Adipose tissue (tissue), 3 donors: ENCODE measurements around the gene E4F1. TPM values are rescaled to one million over a fixed set of nuclear protein-coding genes. Genes with fewer than 3 reads are reported as not detected.

Experiments used
- H3K27ac ChIP-seq: one replicate; pipeline ENCODE4 v1.5.1; 2013; ENCODE audit warnings: low read depth, low read length
- WGBS, 3 donors: extraction: QIAGEN DNeasy Blood & Tissue Kit; methylation state at CpG; one replicate each; pipeline ENCODE4 v1.1.7; 2013; 5-methylcytosine and 5-hydroxymethylcytosine counted together
- polyA plus RNA-seq, 3 donors: library from polyadenylated mRNA; stranded (reverse); fragments of 200-250 nt; gene quantifications; one replicate each; pipeline ENCODE4 v1.2.3, GENCODE V29; 2013
- donor health status: healthy with polysubstance abuse.
- donor health status: Bipolar disorder and iron deficiency.
- donor health status: healthy.

The E4F1 gene
- polyA plus RNA-seq, 3 donors = 11.6 to 19.3 (median 16.1) TPM

DNA sequence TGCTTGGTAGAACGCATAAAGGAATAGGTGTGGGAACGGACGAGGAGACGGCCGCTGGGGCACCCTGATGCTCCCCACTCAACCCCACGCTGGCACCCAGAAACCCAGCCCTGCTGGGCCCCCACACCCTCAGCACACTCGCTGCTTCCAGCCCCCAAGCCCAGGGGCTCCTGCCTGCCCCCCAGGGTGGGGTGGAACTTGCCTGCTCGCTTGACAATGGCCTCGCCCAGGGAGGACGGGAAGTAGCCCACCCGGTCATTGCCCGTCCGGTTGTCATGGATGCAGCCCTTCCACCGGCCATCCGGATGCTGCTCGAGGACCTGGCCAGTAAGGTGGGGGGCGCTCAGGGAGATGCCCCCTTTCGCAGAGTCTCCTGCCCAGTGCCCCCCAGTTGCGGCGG is 36.9 kb upstream of the E4F1 start:
- WGBS, 3 donors = 80 to 94% (median 85%) methylated on average over 20 of the region's 20 CpGs
- H3K27ac ChIP-seq = no peak overlapping the region

DNA sequence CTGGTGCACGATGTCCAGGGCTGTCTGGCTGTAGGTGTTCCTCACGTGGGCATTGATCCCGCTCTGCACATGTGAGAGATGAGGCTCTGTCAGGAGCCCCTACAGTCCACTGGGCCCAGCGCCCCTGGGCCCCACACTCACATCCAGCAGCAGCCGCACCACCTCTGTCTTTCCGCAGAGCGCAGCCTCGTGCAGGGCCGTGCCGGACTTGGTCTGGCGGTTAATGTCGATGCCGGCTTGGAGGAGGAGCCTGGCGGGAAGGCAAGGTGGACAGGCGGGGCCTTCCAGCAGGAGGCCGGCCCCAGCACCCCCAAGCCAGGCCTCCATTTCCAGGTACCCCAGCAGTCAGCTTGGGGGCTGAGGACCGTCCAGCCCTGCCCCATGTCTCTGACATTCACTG is 36.2 kb upstream of the E4F1 start:
- no peak overlapping the region for H3K27ac ChIP-seq
- 78 to 84% (median 82%) methylated on average over 17 of the region's 17 CpGs for WGBS, 3 donors

DNA sequence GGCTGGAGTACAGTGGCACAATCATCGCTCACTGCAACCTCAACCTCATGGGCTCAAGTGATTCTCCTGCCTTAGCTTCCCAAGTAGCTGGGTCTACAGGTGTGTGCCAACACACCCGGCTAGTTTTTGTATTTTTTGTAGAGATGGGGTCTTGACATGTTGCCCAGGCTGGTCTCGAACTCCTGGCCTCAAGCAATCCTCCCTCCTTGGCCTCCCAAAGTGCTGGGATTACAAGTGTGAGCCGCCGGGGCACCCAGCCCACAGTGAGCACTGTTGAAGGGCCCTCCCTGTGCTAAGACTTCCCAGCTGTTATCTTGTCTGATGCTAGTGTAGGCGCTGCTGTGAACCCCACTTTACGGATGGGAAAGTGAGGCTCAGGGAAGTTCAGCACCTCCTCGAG is 35.0 kb upstream of the E4F1 start:
- H3K27ac ChIP-seq = no peak overlapping the region
- WGBS, 3 donors = 93 to 94% (median 94%) methylated on average over 8 of the region's 8 CpGs

- H3K27ac ChIP-seq = no peak overlapping the region
- WGBS, 3 donors = 89 to 94% (median 89%) methylated on average over 25 of the region's 25 CpGs
Observed at GRCh38 chr16:2189252-2189893, 34.0 kb upstream of the E4F1 start.

DNA sequence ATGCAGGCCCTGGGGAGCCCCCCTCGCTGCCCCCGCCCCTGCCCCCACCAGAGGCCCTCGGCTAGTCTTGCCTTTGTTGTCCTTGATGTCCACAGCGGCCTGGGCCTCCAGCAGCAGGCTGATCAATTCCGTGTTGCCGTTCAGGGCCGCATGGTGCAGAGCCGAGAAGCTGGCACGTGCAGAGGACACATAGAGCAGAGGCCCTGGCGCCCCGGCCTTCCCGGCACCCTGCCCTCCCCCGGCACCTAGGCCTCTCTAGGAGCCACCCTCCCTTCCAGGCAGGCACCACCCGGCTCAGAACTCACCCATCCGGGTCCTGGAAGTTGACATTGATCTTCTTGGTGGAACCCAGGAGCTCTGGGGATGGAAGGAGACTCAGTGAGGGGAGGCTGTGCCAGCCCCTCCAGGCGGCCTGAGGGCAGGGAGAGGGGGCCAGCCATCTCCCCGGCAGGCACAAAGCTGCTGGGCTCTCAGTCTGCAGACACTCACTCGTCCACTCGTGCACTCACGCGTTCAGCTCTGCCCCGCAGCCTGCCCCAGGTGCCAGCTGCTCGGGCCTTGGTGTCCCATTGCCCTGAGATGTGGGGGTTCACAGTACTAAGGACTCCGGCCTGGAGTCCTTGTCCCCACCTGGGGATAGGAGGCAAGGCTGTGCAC is 33.3 kb upstream of the E4F1 start:
- WGBS, 3 donors = 75 to 87% (median 86%) methylated on average over 21 to 24 of the region's 24 CpGs

GRCh38 chr16:2190659-2191445 is 32.5 kb upstream of the E4F1 start:
- H3K27ac ChIP-seq = no peak overlapping the region
- 77 to 88% (median 78%) methylated on average over 24 to 25 of the region's 25 CpGs for whole genome bisulfite sequencing, 3 donors

More for the DNA sequence above, 33.3 kb upstream of the E4F1 start:
- H3K27ac ChIP-seq = no peak overlapping the region

- H3K27ac ChIP-seq = no peak overlapping the region
- WGBS, 3 donors = 84 to 93% (median 91%) methylated on average over 11 of the region's 11 CpGs
Observed at GRCh38 chr16:2191446-2191706, 32.0 kb upstream of the E4F1 start.

DNA sequence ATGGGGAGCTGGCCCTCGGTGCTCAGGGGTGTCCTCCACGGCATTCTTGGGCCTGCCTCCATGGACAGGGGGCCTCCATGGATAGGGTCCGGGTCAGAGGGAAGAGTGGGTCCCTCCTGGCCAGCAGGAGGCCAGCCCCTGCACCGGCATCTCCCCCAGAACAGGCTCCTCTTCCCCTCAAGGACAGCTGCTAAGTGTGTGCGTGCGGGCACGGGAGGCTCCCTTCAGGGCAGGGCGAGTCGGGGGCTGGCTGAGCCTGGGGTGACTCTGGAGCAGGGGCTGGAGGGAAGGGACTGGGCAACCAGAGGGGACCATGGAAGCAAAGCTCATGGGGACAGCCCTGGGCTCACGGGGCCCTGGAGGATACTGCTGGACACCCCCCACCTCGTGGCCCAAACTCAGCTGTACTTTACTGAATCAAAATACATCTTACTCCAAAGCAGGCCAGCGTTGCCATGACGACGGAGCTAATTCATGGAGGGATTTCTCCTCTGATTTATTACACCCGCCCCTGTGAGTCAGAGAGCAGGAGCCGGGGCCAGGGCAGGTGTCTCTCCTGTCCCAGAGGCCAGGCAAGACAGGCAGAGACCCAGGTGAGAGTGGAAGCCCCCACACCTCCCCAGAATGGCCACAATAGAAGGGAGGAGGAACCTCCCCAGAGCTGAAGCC is 29.1 kb upstream of the E4F1 start:
- H3K27ac ChIP-seq = no peak overlapping the region
- WGBS, 3 donors = 65 to 70% (median 68%) methylated on average over 15 to 16 of the region's 16 CpGs

DNA sequence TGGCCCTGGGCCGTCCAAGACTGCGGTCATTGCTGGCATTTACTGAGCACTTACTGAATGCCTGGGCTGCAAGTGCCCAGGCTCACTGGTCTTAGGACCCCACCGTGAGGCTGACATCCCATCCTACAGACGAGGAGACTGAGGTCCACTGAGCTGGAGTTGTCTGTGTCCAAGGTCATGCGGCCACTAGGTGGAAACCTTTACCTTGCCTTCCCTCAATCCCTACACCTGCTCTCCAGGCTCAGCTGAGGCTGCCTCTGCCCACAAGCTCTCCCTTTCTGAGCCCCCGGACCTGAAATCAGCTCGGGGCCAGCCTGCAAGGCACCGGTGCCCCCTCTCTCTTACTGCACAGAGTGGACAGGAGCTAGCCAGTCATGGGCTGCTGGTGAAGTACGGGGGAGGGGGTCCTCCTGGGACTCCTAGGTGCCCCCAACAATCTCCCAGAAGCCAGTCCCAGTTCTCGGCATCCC is 28.5 kb upstream of the E4F1 start:
- WGBS, 3 donors = 18 to 30% (median 24%) methylated on average over 10 of the region's 10 CpGs
- H3K27ac ChIP-seq = no peak overlapping the region

DNA sequence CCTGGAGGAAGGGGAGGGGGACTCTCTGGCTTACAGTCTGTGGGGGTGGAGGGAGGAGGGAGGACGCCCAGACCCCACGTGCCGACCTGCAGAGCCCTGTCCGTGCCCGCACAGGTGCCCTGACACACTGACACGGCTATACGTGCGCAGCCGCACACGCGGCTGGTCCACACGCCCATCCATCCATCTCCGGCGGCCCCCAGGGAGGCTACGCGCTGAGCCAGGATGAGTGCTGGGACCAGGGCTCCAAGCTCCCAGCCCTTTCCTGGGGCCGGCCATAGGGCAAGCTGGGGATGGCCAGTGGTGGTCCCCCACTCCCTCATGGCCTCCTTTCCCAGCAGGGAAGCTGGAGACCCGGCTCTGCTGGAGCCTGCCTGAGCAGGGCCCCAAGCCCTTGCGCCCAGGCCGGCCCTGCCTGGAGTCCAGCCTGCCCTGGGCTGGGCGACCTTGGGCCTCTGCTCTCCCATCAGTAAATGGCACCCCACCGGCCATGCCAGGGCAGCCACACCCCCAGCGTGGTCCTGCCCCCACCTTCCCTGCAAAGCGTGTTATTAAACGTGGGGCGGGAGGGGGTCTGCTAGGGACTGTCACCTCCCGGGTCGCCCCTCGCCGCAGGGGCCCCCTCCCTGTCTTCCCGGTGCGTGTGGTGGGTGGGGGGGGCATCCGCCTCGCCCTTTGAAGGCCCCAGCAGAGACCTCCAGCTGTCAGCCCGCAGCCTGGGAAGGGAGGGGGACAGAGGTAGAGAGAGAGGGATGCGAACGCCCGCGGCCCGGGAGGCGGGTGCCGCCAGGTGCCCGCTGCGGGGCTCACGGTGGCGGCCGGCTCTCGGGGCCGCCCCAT is 27.8 kb upstream of the E4F1 start:
- H3K27ac ChIP-seq = no peak overlapping the region
- 2 to 5% (median 2%) methylated on average over 45 to 49 of the region's 49 CpGs for WGBS, 3 donors

DNA sequence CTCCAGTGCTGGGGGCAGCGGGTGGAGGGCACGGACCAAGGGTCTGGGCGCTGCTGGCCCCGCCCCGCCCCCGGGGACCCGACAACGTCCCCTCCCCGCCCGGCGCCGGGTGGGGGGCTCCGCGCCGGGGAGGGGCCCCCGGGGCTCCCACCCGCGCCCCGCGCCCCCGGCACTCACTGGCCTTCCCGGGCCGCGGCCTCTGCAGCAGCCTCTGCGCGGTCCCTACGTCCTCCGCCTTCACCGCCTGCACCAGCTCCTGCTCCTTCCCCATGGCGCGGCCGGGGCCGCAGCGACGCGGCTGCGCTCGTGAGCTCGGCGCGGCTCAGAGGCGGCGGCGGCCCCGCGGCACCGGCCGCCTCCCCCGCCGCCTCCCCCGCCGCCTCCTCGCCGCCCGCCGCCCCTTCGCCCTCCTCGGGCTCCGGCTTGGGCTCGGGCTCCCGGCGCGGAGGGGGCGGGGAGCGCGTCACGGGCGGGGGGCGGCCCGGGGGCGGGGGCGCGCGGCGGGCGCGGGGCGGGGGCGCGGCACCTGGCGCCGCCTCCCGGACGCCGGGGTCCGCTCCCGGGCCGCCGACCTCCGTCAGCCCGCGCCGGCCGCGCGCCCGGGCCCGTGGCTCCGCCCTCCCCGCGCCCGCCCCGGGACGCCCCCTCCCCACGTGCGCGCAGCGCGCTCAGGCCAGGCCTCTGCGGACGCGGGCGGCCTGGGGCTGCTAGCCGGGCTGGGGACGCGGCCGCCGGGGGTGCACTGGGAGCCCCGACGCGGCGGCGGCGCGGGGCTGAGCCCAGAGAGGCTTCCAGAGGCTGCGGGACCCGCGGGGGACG is 27.0 kb upstream of the E4F1 start, which contains the start of gene CASKIN1:
Gene CASKIN1 (minus strand): TSS at position 444 of the 819 bp plus-strand sequence. CDS start 173 bp downstream, at position 271.
- 1% methylated on average over 31 to 112 of the region's 129 CpGs for WGBS, 3 donors
- no peak within 1 kb of the TSS for H3K27ac ChIP-seq

DNA sequence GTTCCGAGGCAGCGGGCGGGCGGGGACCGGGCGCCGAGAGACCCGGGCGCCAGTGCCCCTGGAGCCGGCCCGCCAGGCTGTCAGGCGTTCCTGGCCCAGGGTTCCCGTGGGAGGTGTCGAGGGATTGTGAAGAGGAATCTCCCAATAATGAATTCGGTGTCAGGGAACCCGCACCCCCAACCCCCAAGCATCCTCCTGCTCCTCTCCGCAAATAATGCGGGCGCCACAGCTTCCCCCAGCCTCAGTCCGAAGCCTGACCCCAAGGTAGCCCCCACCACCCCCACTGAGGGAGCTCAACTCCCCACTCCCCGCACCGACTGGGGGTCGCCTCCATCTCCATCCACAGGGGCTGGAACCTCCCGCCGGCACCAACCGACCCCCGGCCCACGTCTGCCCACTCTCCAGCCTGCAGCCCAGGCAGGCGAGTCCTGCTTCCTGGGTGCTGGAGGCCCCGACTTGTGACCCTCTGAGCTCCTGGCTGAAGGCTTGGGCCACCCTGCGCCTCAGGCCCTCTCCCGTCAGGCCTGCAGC is 26.3 kb upstream of the E4F1 start:
- no peak overlapping the region for H3K27ac ChIP-seq
- 27 to 35% (median 28%) methylated on average over 30 to 32 of the region's 32 CpGs for WGBS, 3 donors

GRCh38 chr16:2197765-2198164 is 25.6 kb upstream of the E4F1 start:
- WGBS, 3 donors = 83 to 88% (median 83%) methylated on average over 6 of the region's 6 CpGs

DNA sequence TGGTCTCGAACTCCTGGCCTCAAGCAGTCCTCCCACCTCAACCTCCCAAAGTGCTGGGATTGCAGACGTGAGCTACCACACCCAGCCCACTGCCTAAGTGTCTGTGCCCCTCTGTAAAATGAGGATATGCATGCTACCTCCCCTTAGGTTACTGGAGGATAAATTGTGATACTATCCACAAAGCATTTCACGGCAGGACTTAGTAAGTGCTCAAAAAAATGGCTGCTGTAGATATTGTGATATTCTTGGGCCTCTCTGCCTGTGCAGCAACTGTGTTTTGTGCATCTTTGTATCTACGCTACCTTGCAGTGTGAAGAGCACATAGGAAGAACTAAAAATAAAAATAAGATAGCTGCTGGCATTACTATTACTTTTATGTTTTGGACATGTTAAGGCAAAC is 25.1 kb upstream of the E4F1 start:
- 65 to 69% (median 66%) methylated on average over 4 of the region's 4 CpGs for WGBS, 3 donors
- no peak overlapping the region for H3K27ac ChIP-seq

More at GRCh38 chr16:2197765-2198164, 25.6 kb upstream of the E4F1 start:
- H3K27ac ChIP-seq = no peak overlapping the region

- no peak overlapping the region for H3K27ac ChIP-seq
- 71 to 73% (median 73%) methylated on average over 5 of the region's 5 CpGs for WGBS, 3 donors
Observed at GRCh38 chr16:2199095-2199494, 24.3 kb upstream of the E4F1 start.

DNA sequence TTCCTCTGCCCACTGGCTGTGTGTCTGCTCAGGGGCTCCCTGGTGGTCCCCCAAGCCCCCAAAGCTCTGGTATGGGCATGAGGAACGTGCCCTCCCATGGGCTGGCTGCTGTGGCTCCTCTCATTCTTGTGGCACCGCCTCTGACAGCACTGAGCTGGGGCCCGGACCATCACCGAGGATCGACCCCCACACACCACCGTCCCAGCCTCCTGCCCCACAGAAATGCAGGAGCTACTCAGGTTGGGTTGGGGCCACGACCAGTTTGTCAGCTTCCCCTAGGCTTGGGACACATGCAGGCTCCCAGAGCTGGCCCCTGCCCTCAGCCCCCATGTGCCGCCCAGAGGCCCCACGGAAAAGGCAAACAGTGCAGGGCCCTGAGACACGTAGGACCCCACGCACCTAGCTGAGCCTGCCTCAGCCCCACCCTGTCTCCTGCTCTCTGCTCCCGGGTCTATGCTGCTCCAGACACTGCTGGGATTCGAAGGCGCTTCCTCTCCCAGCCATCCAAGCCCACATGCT is 23.7 kb upstream of the E4F1 start:
- 65 to 74% (median 70%) methylated on average over 14 of the region's 14 CpGs for WGBS, 3 donors
- H3K27ac ChIP-seq = no peak overlapping the region

DNA sequence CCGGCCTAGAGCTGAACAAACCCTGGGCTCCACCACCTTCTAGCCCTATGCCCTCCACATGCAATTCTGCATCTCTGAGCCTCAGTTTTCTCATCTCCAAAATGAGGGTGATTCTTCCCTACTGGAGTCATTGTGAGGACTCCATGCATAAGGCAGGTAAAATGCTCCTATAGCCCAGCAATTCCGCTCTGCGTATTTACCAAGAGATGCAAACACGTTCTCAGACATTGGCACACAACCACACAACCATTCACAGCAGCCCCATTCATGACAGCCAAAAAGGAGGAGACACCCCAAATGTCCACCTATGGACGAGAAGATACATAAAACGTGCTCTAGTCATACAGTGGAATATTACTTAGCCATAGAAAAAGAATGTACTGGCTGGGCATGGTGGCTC is 23.1 kb upstream of the E4F1 start:
- WGBS, 3 donors = 81 to 91% (median 87%) methylated on average over 6 of the region's 6 CpGs
- H3K27ac ChIP-seq = no peak overlapping the region
